Mucosa of descending colon (tissue), 3 donors: ENCODE data around the gene TNFRSF14. TPM values are rescaled to one million over a fixed set of nuclear protein-coding genes. Genes with fewer than 3 reads are reported as not detected.
"Not testable (repeated sequence)": the region's sequence is repeated elsewhere in the genome, so short reads cannot be mapped to it uniquely, and the experiment has no call there.

ENCODE experiments used
- ATAC-seq: fragments of 200-7000 bp; cut with Tn5 transposase; one replicate; pipeline ENCODE4 v1.9.1; 2020; ENCODE audit warnings: mild to moderate bottlenecking, moderate library complexity
- DNase-seq, 3 donors: peaks; one replicate each; pipeline ENCODE4 v3.0.0-alpha.2; 2020
- H3K36me3 ChIP-seq: fragments of 200-600 bp; one replicate; pipeline ENCODE4 v1.8.0; 2021; ENCODE audit warnings: low read depth, mild to moderate bottlenecking
- H3K4me1 ChIP-seq: fragments of 200-600 bp; one replicate; pipeline ENCODE4 v1.8.0; 2021; ENCODE audit warnings: low read depth, mild to moderate bottlenecking
- H3K4me3 ChIP-seq: fragments of 200-600 bp; one replicate; pipeline ENCODE4 v1.8.0; 2021; ENCODE audit warnings: mild to moderate bottlenecking
- H3K9me3 ChIP-seq: fragments of 200-600 bp; one replicate; pipeline ENCODE4 v1.8.0; 2021; ENCODE audit warnings: mild to moderate bottlenecking
- CTCF ChIP-seq: fragments of 200-600 bp; IDR thresholded peaks from one replicate; pipeline ENCODE4 v1.8.0; 2022; ENCODE audit warnings: antibody characterized with exemption, mild to moderate bottlenecking
- intact Hi-C, 2 donors: fragments of 100-400 bp; cut with DNase I in 1 of 2; cut with micrococcal nuclease in 1 of 2; formaldehyde crosslinking; loops; one replicate each; pipeline versions ENCODE4 v1.11.0 to v1.11.1; 2022; cut with DNase I, micrococcal nuclease
- total RNA-seq, 3 donors: library from RNA; stranded (reverse); fragmentation: NEBNext Ultra II Directional in 2 of 3; extraction: Animal tissue kit (Norgen Biotek cat#: 25700) in 2 of 3; gene quantifications; one replicate each; pipeline versions ENCODE4 v1.2.1 to v1.2.4, GENCODE V29; 2021 to 2023
- donor health status: DM: no; HTN: no; CAD: no; lungs with moderate emphysema.
- donor health status: DM: no; HTN: no; CAD: no.
- donor health status: DM: no; HTN: yes; CAD: no.

The TNFRSF14 gene
- total RNA-seq, 3 donors from 2014 or later = 143 to 206 (median 146) TPM

GRCh38 chr1:2569060-2569459, 12.9 kb downstream of the TNFRSF14 start:
- no peak overlapping the region for H3K4me3 ChIP-seq
- no peak for TF ChIP-seq CTCF
- no peak for DNase-seq
- H3K9me3 ChIP-seq = no peaks in the 10 kb centered on the region
- no peak for ATAC-seq
- H3K36me3 ChIP-seq = no peaks in the 10 kb centered on the region
- H3K4me1 ChIP-seq = peaks cover 4% of the 10 kb centered on the region
- intact Hi-C loops = no loop called here

GRCh38 chr1:2569703-2570102, 13.5 kb downstream of the TNFRSF14 start:
- intact Hi-C loops, DNase-seq, ATAC-seq, H3K36me3 ChIP-seq, H3K9me3 ChIP-seq, H3K4me1 ChIP-seq, H3K4me3 ChIP-seq: not testable (repeated sequence)

GRCh38 chr1:2570332-2570731, 14.2 kb downstream of the TNFRSF14 start:
- intact Hi-C loops = no loop called here
- no peaks in the 10 kb centered on the region for H3K36me3 ChIP-seq
- H3K9me3 ChIP-seq = no peaks in the 10 kb centered on the region
- H3K4me3 ChIP-seq = no peak overlapping the region
- ATAC-seq (no peak), DNase-seq (no peak)
- no peak for TF ChIP-seq CTCF
- peaks cover 3% of the 10 kb centered on the region for H3K4me1 ChIP-seq

- peaks cover 10% of the 10 kb centered on the region for H3K4me1 ChIP-seq
- intact Hi-C loops = no loop called here
- ATAC-seq = no peak
These were observed 15.2 kb downstream of the TNFRSF14 start for GRCh38 chr1:2571348-2571747.

GRCh38 chr1:2573250-2573920, 17.2 kb downstream of the TNFRSF14 start:
- no peak for TF ChIP-seq CTCF
- DNase-seq (no peak), ATAC-seq (no peak)
- no peaks in the 10 kb centered on the region for H3K9me3 ChIP-seq
- H3K4me1 ChIP-seq = peaks cover 16% of the 10 kb centered on the region
- H3K4me3 ChIP-seq = no peak overlapping the region
- no peaks in the 10 kb centered on the region for H3K36me3 ChIP-seq
- intact Hi-C loops = no loop called here

More at GRCh38 chr1:2571348-2571747, 15.2 kb downstream of the TNFRSF14 start:
- DNase-seq = no peak
- TF ChIP-seq CTCF = no peak
- H3K9me3 ChIP-seq = no peaks in the 10 kb centered on the region
- no peak overlapping the region for H3K4me3 ChIP-seq
- H3K36me3 ChIP-seq = no peaks in the 10 kb centered on the region

- ATAC-seq (no peak), DNase-seq (no peak)
- H3K9me3 ChIP-seq = no peaks in the 10 kb centered on the region
- H3K36me3 ChIP-seq = no peaks in the 10 kb centered on the region
- H3K4me1 ChIP-seq = peaks cover 23% of the 10 kb centered on the region
- TF ChIP-seq CTCF = no peak
- H3K4me3 ChIP-seq = no peak overlapping the region
- intact Hi-C loops = no loop called here
These were observed 18.2 kb downstream of the TNFRSF14 start for GRCh38 chr1:2574350-2574749.
